AG04450 (cell line): Measurements from ENCODE around the gene PDZD4. TPM values are rescaled to one million over a fixed set of nuclear protein-coding genes. Genes with fewer than 3 reads are reported as not detected.

Experiments used
- CTCF ChIA-PET: fragments of 300-600, 350-600 bp; formaldehyde crosslinking; extraction: SDS; loops from one replicate; lab custom pipeline; 2022; ENCODE audit warnings: antibody characterized with exemption, inconsistent platforms; lab: Charles Lee
- POLR2A ChIA-PET: fragments of 350-600 bp; formaldehyde crosslinking; extraction: SDS; loops from one replicate; lab custom pipeline; 2021; ENCODE audit warnings: antibody characterized with exemption, inconsistent platforms; lab: Yijun Ruan, JAX
- DNase-seq: peaks from one replicate; pipeline ENCODE4 v3.0.0-alpha.2; 2011; ENCODE audit warnings: low read depth, low spot score
- H3K27ac ChIP-seq: one replicate; pipeline ENCODE4 v1.5.1; 2012; ENCODE audit warnings: low read depth, low read length, control low read depth
- H3K27me3 ChIP-seq: one replicate; pipeline ENCODE4 v1.6.0; 2012; ENCODE audit warnings: low read length; ENCODE audit not compliant: control insufficient read depth, insufficient read depth
- H3K4me3 ChIP-seq: 2 replicates; pipeline ENCODE4 v1.5.1; 2011; ENCODE audit warnings: mild to moderate bottlenecking, low read depth, low read length, control low read depth
- H3K9me3 ChIP-seq: 2 replicates; pipeline ENCODE4 v1.5.1; 2012; ENCODE audit warnings: low read length; ENCODE audit not compliant: control insufficient read depth, insufficient read depth
- polyA plus RNA-seq: library from polyadenylated mRNA; depleted of rRNA; stranded (reverse); fragments of >200 nt; gene quantifications from 2 replicates; pipeline ENCODE4 v1.2.3, GENCODE V29; 2011
- TF ChIP-seq, protein P1 (sequence below): IDR thresholded peaks from 2 replicates; pipeline ENCODE4 v1.5.1; 2011; ENCODE audit warnings: low read depth, low read length, control low read depth, inconsistent platforms

PDZD4 gene
- polyA plus RNA-seq, 1 experiment: 0.04 TPM

DNA sequence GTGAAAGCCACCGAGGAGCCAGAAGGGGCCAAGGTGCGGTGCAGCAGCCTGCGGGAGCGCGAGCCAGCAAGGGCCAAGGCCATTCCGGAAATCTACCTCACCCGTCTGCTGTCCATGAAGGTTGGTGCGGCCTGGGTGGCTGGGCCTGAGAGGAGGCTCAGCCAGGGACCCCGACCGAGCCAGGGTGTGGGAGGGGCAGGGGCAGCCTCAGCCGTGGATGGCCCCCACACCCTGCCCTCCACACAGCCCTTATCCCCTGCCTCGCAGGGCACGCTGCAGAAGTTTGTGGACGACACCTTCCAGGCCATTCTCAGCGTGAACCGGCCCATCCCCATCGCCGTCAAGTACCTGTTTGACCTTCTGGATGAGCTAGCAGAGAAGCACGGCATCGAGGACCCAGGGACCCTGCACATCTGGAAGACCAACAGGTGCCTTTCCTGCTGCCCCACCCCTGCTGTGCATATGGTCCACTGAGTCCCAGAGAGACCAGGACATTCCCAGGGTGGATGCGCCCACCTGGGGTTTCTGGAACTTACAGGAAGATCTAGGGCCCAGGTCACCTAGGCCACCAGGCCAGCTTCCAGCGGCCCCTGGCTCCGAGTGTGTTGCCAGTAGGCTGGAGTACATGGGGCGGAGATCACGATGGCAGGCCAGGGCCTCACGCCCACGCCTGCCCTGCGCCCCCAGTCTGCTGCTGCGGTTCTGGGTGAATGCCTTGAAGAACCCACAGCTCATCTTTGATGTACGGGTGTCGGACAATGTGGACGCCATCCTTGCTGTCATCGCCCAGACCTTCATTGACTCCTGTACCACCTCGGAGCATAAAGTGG, 52.9 kb downstream of the PDZD4 start:
- POLR2A ChIA-PET: no interaction called here
- TF ChIP-seq, protein P1, sequence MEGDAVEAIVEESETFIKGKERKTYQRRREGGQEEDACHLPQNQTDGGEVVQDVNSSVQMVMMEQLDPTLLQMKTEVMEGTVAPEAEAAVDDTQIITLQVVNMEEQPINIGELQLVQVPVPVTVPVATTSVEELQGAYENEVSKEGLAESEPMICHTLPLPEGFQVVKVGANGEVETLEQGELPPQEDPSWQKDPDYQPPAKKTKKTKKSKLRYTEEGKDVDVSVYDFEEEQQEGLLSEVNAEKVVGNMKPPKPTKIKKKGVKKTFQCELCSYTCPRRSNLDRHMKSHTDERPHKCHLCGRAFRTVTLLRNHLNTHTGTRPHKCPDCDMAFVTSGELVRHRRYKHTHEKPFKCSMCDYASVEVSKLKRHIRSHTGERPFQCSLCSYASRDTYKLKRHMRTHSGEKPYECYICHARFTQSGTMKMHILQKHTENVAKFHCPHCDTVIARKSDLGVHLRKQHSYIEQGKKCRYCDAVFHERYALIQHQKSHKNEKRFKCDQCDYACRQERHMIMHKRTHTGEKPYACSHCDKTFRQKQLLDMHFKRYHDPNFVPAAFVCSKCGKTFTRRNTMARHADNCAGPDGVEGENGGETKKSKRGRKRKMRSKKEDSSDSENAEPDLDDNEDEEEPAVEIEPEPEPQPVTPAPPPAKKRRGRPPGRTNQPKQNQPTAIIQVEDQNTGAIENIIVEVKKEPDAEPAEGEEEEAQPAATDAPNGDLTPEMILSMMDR: no peak

DNA sequence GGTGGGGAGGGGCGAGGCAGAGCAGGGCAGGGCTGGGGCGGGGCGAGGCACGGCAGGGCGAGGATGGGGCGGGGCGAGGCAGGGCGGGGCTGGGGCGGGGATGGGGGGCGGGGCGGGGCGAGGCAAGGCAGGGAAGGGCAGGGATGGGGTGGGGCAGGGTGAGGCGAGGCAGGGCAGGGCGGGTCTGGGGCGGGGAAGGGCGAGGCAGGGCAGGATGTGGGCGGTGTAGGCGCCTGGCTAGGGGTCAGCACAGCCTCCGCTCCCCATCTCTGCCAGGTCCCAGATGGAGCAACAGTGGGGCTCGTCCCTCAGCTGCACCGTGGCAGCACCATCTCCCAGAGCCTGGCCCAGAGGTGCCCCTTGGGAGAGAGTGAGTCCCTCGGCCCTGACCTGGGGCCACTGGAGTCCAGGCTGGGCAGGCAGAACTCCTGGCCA, 53.7 kb downstream of the PDZD4 start:
- no peak overlapping the region for H3K27ac ChIP-seq
- no peak overlapping the region for H3K4me3 ChIP-seq
- no peaks in the 10 kb centered on the region for H3K9me3 ChIP-seq
- TF ChIP-seq, protein P1: no peak
- no peak for DNase-seq
- H3K27me3 ChIP-seq: no peaks in the 10 kb centered on the region
- POLR2A ChIA-PET: no interaction called here
- CTCF ChIA-PET: no interaction called here

More for the DNA sequence above, 52.9 kb downstream of the PDZD4 start:
- no peak overlapping the region for H3K4me3 ChIP-seq
- no peaks in the 10 kb centered on the region for H3K27me3 ChIP-seq
- DNase-seq: no peak
- CTCF ChIA-PET: no interaction called here
- no peaks in the 10 kb centered on the region for H3K9me3 ChIP-seq
- no peak overlapping the region for H3K27ac ChIP-seq

GRCh38 chrX:153776120-153776599, 54.2 kb downstream of the PDZD4 start:
- CTCF ChIA-PET: no interaction called here
- Histone ChIP-seq H3K27ac (no peak overlapping the region), H3K9me3 (no peaks in the 10 kb centered on the region), H3K27me3 (no peaks in the 10 kb centered on the region), H3K4me3 (no peak overlapping the region)
- DNase-seq: no peak
- TF ChIP-seq, protein P1: no peak
- POLR2A ChIA-PET: no interaction called here

DNA sequence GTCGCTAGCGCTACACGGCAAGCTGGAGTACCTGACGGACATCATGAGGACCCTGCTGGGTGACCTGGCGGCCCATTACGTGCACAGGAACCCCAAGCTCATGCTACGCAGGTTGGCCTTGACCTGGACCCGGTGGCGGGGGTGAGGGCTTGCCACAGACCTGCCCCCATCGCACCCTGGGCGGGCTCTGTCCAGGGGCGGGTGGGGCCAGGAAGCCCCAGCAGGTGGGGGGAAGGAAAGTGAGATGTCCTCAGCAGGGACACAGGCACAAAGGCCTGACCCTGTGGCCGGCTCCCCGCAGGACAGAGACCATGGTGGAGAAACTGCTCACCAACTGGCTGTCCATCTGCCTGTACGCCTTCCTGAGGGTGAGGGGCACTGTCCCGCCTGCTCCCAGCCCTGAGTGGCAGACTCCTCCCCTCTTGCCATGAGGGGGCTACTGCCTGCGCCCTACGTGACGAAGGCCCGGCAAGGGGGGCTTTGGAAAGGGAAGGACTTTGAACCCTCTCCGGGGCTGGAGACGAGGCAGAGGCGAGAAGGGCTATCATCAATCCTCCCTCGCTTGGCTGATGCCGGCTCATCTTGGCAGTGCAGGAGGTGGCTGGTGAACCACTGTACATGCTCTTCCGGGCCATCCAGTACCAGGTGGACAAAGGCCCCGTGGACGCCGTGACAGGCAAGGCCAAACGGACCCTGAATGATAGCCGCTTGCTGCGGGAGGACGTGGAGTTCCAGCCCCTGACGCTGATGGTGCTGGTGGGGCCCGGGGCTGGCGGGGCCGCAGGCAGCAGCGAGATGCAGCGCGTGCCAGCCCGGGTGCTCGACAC, 54.8 kb downstream of the PDZD4 start:
- H3K27me3 ChIP-seq: no peaks in the 10 kb centered on the region
- TF ChIP-seq, protein P1: no peak
- H3K27ac ChIP-seq: no peak overlapping the region
- ChIA-PET CTCF (no interaction called here), POLR2A (no interaction called here)
- H3K9me3 ChIP-seq: no peaks in the 10 kb centered on the region
- no peak for DNase-seq
- no peak overlapping the region for H3K4me3 ChIP-seq
